Chondrocyte (in vitro differentiated cells): ENCODE data around the gene TMEM151A. TPM values are rescaled to one million over a fixed set of nuclear protein-coding genes. Genes with fewer than 3 reads are reported as not detected.

ENCODE experiments used
- DNase-seq: peaks from one replicate; pipeline ENCODE4 v3.0.0; 2021; ENCODE audit warnings: mixed read lengths, low spot score
- H3K27ac Mint-ChIP-seq: one replicate; pipeline ENCODE4 v1.8.0; 2021; ENCODE audit warnings: mild to moderate bottlenecking, moderate library complexity, mixed read lengths; ENCODE audit not compliant: unreplicated experiment
- H3K27me3 Mint-ChIP-seq: 2 replicates; pipeline ENCODE4 v1.8.0; 2021; ENCODE audit warnings: low read depth, mixed read lengths
- H3K36me3 Mint-ChIP-seq: 2 replicates; pipeline ENCODE4 v1.8.0; 2021; ENCODE audit warnings: low read depth, mixed read lengths
- H3K4me1 Mint-ChIP-seq: 2 replicates; pipeline ENCODE4 v1.8.0; 2021; ENCODE audit warnings: low read depth, mild to moderate bottlenecking, mixed read lengths
- H3K4me3 Mint-ChIP-seq: one replicate; pipeline ENCODE4 v1.8.0; 2021; ENCODE audit warnings: mild to moderate bottlenecking, moderate library complexity, mixed read lengths; ENCODE audit not compliant: unreplicated experiment
- H3K9me3 Mint-ChIP-seq: 2 replicates; pipeline ENCODE4 v1.8.0; 2021; ENCODE audit warnings: low read depth, mixed read lengths
- long read RNA-seq: library from polyadenylated mRNA; stranded (forward); transcript quantifications from one replicate; pipeline ENCODE4 v2.0.0, GENCODE V29; 2021
- total RNA-seq: library from RNA; stranded (reverse); gene quantifications from 3 replicates; pipeline ENCODE4 v1.2.1, GENCODE V29; 2021
- TF ChIP-seq, protein P1 (sequence below): fragments of 200-600 bp; sonication (generic); IDR thresholded peaks from 2 replicates; pipeline ENCODE4 v1.5.0; 2021; ENCODE audit warnings: antibody characterized with exemption, mild to moderate bottlenecking, moderate library complexity

TMEM151A gene
- 2.0 to 4.7 TPM (median 4.3 TPM) in 3 replicates for total RNA-seq
- long read RNA-seq, partial matches to known transcripts: 0 of 4 reads
- long read RNA-seq, other reads (novel, unspliced or antisense): 0 of 4 reads

DNA sequence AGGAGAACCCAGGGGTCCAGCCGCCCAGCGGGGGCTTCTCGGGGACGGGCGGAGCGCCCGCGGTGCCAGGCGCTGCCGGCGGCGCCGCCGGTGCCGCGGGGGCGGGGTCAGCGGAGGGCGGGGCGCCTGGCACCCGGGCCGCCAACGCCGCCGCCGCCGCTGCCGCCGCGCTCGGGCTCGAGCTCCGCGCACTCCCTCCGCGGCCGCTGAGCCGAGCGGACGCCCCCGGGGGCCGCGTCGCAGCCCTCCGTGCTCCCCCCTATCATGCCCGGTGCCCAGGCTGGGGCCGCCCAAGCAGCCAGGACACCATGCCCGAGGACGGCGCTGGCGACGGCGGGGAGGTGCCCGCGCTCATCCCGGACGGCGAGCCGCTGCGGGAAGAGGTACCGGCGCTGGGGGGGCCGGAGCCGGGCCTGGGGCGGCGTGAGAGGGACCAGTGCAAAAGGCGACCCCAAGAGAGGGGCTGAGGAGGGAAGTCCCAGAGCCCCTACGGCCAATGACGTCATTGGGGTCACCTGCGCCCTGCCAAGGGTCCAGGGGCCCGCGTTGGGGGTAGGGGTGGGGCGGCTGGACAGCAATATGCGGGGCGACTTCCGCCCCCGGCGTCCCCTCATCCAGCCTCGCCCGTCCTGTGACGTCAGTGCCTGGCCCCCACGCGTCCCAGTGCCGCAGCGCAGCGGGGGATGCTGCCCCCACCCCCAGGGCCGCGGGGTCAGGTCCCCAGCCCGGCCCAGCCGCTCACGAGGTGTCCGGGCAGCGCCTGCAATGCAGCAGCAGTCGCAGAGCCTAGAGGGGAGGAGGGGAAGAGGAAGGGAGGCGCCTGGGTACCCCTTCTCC, at the start of gene TMEM151A:
TSS of gene TMEM151A (plus strand) at position 189 of the 837 bp plus-strand sequence. CDS start at position 309, 120 bp downstream.
- H3K4me3 Mint-ChIP-seq: peak within 1 kb of the TSS; percentile 87
- H3K9me3 Mint-ChIP-seq: no peaks in the 10 kb centered on the region
- H3K36me3 Mint-ChIP-seq: peaks cover 3% of the 10 kb centered on the region
- peaks cover 5% of the 10 kb centered on the region for H3K27me3 Mint-ChIP-seq
- TF ChIP-seq, protein P1, sequence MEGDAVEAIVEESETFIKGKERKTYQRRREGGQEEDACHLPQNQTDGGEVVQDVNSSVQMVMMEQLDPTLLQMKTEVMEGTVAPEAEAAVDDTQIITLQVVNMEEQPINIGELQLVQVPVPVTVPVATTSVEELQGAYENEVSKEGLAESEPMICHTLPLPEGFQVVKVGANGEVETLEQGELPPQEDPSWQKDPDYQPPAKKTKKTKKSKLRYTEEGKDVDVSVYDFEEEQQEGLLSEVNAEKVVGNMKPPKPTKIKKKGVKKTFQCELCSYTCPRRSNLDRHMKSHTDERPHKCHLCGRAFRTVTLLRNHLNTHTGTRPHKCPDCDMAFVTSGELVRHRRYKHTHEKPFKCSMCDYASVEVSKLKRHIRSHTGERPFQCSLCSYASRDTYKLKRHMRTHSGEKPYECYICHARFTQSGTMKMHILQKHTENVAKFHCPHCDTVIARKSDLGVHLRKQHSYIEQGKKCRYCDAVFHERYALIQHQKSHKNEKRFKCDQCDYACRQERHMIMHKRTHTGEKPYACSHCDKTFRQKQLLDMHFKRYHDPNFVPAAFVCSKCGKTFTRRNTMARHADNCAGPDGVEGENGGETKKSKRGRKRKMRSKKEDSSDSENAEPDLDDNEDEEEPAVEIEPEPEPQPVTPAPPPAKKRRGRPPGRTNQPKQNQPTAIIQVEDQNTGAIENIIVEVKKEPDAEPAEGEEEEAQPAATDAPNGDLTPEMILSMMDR: no peak
- H3K27ac Mint-ChIP-seq: no peak within 1 kb of the TSS
- DNase-seq: no peak
- H3K4me1 Mint-ChIP-seq: peaks cover 34% of the 10 kb centered on the region

- Mint-ChIP-seq H3K27ac (no peak overlapping the region), H3K27me3 (no peaks in the 10 kb centered on the region), H3K36me3 (peaks cover 21% of the 10 kb centered on the region), H3K4me1 (no peaks in the 10 kb centered on the region), H3K9me3 (no peaks in the 10 kb centered on the region), H3K4me3 (no peak overlapping the region)
- TF ChIP-seq, protein P1: no peak
- no peak for DNase-seq
These were observed 49.5 kb upstream of the TMEM151A start for GRCh38 chr11:66242095-66242765.

DNA sequence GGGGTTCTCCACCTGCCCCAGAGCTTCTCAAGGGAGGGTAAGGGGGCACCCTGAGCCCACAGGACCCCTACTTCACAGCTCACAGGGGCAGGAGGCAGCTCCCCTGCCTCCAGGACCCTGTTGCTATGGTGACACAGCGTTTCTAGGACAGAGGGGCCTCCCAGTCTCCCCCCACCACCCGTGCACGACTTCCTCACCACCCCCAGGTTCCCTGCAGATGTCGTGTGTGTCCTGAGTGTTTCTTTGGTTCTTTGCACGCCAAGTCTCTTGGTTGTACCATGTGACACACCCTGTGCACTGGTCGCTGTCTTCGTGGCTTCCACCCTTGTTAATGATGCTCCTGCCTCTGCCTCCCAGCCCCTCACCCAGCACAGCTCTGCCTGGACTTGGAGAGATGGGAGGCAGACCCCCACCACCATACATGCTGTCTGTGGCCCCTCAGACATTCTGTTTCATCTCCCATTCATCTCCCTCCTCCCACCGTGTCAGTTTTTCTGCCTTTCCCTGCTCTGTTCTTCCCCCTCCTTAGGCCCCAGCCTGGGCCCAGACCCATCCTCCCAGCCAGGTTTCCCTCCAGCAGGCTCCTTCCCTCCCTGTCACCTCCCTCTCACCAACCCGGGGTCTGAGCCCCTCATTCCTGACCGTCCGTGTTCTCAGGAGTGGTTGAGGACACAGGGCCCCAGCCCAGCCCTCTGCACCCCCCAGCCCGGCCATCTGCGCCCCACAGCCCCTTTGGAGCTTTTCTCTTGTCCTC, 47.7 kb upstream of the TMEM151A start:
- DNase-seq: no peak
- Mint-ChIP-seq H3K27me3 (no peaks in the 10 kb centered on the region), H3K4me1 (no peaks in the 10 kb centered on the region), H3K9me3 (no peaks in the 10 kb centered on the region), H3K36me3 (peaks cover 24% of the 10 kb centered on the region), H3K27ac (peak overlapping the region; percentile 57), H3K4me3 (no peak overlapping the region)
- TF ChIP-seq, protein P1: no peak

DNA sequence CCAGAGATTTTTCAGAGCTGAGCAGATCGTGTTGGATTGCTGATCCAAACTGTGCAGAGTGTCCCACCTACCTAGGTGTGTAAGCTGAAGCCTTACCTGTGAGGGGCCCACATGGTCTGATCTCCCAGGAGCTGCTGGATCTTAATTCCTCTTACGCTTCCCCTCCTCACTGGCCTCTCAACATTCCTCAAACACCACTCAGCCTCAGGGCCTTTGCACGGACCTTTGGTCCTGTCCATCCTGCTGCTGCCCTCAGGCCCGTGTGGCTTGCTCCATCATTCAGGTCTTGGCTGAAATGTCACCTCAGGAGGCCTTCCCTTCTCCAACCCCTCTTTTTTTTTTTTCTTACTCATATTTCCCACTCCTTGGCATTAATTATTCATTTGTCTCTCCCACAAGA, 44.4 kb upstream of the TMEM151A start:
- no peaks in the 10 kb centered on the region for H3K9me3 Mint-ChIP-seq
- no peak for DNase-seq

More for the DNA sequence above, 44.4 kb upstream of the TMEM151A start:
- H3K4me3 Mint-ChIP-seq: no peak overlapping the region
- peaks cover 26% of the 10 kb centered on the region for H3K36me3 Mint-ChIP-seq
- TF ChIP-seq, protein P1: no peak
- peak overlapping the region; percentile 8 for H3K27ac Mint-ChIP-seq
- H3K4me1 Mint-ChIP-seq: no peaks in the 10 kb centered on the region
- H3K27me3 Mint-ChIP-seq: no peaks in the 10 kb centered on the region
